Liver (tissue), 3 donors: ENCODE results near the gene RBCK1.

Experiments used
- ATF3 ChIP-seq: IDR thresholded peaks from 2 replicates; pipeline ENCODE4 v1.6.1; 2016; ENCODE audit warnings: antibody characterized with exemption
- CTCF ChIP-seq: fragments of 150-350 bp; IDR thresholded peaks from 2 replicates; pipeline ENCODE4 v1.5.1; 2017; ENCODE audit warnings: improper control_type of control experiment, low read depth, low read length; ENCODE audit not compliant: missing input control
- EGR1 ChIP-seq, 2 donors: IDR thresholded peaks; 2 replicates each; pipeline ENCODE4 v1.6.1; 2016 to 2018; ENCODE audit warnings: antibody characterized with exemption in 2 of 2, low read depth in 2 of 2
- FOXA1 ChIP-seq: IDR thresholded peaks from 2 replicates; pipeline ENCODE4 v1.6.1; 2016; ENCODE audit warnings: antibody characterized with exemption
- GABPA ChIP-seq, 2 donors: IDR thresholded peaks in 1 of 2; conservative IDR thresholded peaks in 1 of 2; 2 replicates each; pipeline ENCODE4 v1.6.1; 2016; ENCODE audit warnings: antibody characterized with exemption in 2 of 2, mild to moderate bottlenecking in 1 of 2, moderate library complexity in 1 of 2
- HNF4A ChIP-seq, 2 donors: conservative IDR thresholded peaks; 2 replicates each; pipeline ENCODE4 v1.6.1; 2016; ENCODE audit warnings: antibody characterized with exemption in 2 of 2, mild to moderate bottlenecking in 2 of 2
- JUND ChIP-seq, 2 donors: IDR thresholded peaks; 2 replicates each; pipeline ENCODE4 v1.6.1; 2016; ENCODE audit warnings: antibody characterized with exemption in 2 of 2
- MAX ChIP-seq: IDR thresholded peaks from 2 replicates; pipeline ENCODE4 v1.6.1; 2016; ENCODE audit warnings: antibody characterized with exemption
- RAD21 ChIP-seq, 2 donors: IDR thresholded peaks; 2 replicates each; pipeline ENCODE4 v1.6.1; 2016; ENCODE audit warnings: antibody characterized with exemption in 2 of 2, mild to moderate bottlenecking in 2 of 2
- REST ChIP-seq: IDR thresholded peaks from 2 replicates; pipeline ENCODE4 v1.6.1; 2016; ENCODE audit warnings: antibody characterized with exemption, mild to moderate bottlenecking
- RXRA ChIP-seq, 2 donors: IDR thresholded peaks; 2 replicates each; pipeline ENCODE4 v1.6.1; 2017 to 2018; ENCODE audit warnings: antibody characterized with exemption in 2 of 2, mild to moderate bottlenecking in 1 of 2
- TAF1 ChIP-seq: conservative IDR thresholded peaks from 2 replicates; pipeline ENCODE4 v1.6.1; 2016; ENCODE audit warnings: antibody characterized with exemption, mild to moderate bottlenecking
- YY1 ChIP-seq: IDR thresholded peaks from 2 replicates; pipeline ENCODE4 v1.6.1; 2016; ENCODE audit warnings: antibody characterized with exemption, mild to moderate bottlenecking
- ZBTB33 ChIP-seq: IDR thresholded peaks from 2 replicates; pipeline ENCODE4 v1.6.1; 2016; ENCODE audit warnings: antibody characterized with exemption
- donor health status: healthy.
- donor health status: healthy.

GRCh38 chr20:361561-361960, 46.5 kb upstream of the RBCK1 start:
- no peak for TF ChIP-seq CTCF
- no peak for TF ChIP-seq FOXA1
- no peak for TF ChIP-seq MAX
- no peak for TF ChIP-seq RAD21 (IDR thresholded peaks at IDR 0.05)
- no peak for TF ChIP-seq REST
- TF ChIP-seq ZBTB33, result no peak
- TF ChIP-seq RXRA (IDR thresholded peaks at IDR 0.05), result no peak
- no peak for TF ChIP-seq HNF4A (conservative IDR thresholded peaks at IDR 0.05)
- TF ChIP-seq TAF1, result no peak
- TF ChIP-seq ATF3, result no peak
- no peak for TF ChIP-seq GABPA (IDR thresholded peaks at IDR 0.05 in 1 of 2, conservative IDR thresholded peaks at IDR 0.05 in 1 of 2)
- no peak for TF ChIP-seq JUND (IDR thresholded peaks at IDR 0.05)
- no peak for TF ChIP-seq YY1
- no peak for TF ChIP-seq EGR1 (IDR thresholded peaks at IDR 0.05; ENCODE audit: low read depth in 2 of 2)
